ENCODE measurements around the gene PGAM2.

Gene PGAM2

GRCh38 chr7:44061645-44062179 is 3.7 kb downstream of the PGAM2 start:
- no peaks in the 10 kb centered on the region for H3K9me3 ChIP-seq (replicated peaks in 1 of 2; ENCODE audit: control insufficient read depth in 2 of 2, insufficient read depth in 1 of 2, low read depth in 1 of 2, low read length in 2 of 2)
- no peak overlapping the region for H3K27ac ChIP-seq (replicated peaks; ENCODE audit: low read length)
- no peak overlapping the region for H3K4me2 ChIP-seq (ENCODE audit: insufficient read depth, low read length, poor library complexity, severe bottlenecking)
- H3K79me1 ChIP-seq (ENCODE audit: low read depth, low read length), result peaks cover 8% of the 10 kb centered on the region
- no peak for DNase-seq (ENCODE audit: low spot score)
- WGBS, 2 donors (ENCODE audit: extremely low coverage in 2 of 2, insufficient read length in 2 of 2, insufficient replicate concordance in 1 of 2), result no CpG with 5 or more reads among the region's 8 CpGs
- no peak overlapping the region for H2BK120ac ChIP-seq (ENCODE audit: low read depth, low read length)
- no peak overlapping the region for H3K14ac ChIP-seq (ENCODE audit: low read length)
- no peak overlapping the region for H2BK5ac ChIP-seq (ENCODE audit: low read length)
- H3K4me3 ChIP-seq (ENCODE audit: low read length in 2 of 2), result no peak overlapping the region
- no peak overlapping the region for H2AK5ac ChIP-seq (ENCODE audit: low read depth, low read length)
- H3K36me3 ChIP-seq (replicated peaks in 1 of 2; ENCODE audit: control insufficient read depth in 2 of 2, insufficient read depth in 2 of 2, low read length in 2 of 2), result peaks cover 40 to 61% of the 10 kb centered on the region in 2 donors
- peaks cover 19 to 24% of the 10 kb centered on the region in 2 donors for H3K4me1 ChIP-seq (ENCODE audit: control insufficient read depth in 2 of 2, insufficient read depth in 1 of 2, low read depth in 1 of 2, low read length in 2 of 2)
- no peak overlapping the region for H4K91ac ChIP-seq (ENCODE audit: low read depth, low read length, poor library complexity)
- no peak overlapping the region for H3K18ac ChIP-seq (ENCODE audit: low read length)
- H3K4ac ChIP-seq (ENCODE audit: low read length), result no peak overlapping the region
- no peak overlapping the region for H2AFZ ChIP-seq (ENCODE audit: low read length)
- H3K23ac ChIP-seq (ENCODE audit: low read depth, low read length, poor library complexity), result no peak overlapping the region
- no peak overlapping the region for H2BK15ac ChIP-seq (ENCODE audit: low read length)
- no peaks in the 10 kb centered on the region for H3K27me3 ChIP-seq (ENCODE audit: control insufficient read depth in 3 of 3, insufficient read depth in 3 of 3, low read depth in 1 of 3, low read length in 3 of 3)
- no peak overlapping the region for H4K8ac ChIP-seq (ENCODE audit: low read depth, low read length)
- H3K9ac ChIP-seq (ENCODE audit: low read depth, low read length, poor library complexity), result no peak overlapping the region
- no peak overlapping the region for H2BK12ac ChIP-seq (ENCODE audit: low read length)

DNA sequence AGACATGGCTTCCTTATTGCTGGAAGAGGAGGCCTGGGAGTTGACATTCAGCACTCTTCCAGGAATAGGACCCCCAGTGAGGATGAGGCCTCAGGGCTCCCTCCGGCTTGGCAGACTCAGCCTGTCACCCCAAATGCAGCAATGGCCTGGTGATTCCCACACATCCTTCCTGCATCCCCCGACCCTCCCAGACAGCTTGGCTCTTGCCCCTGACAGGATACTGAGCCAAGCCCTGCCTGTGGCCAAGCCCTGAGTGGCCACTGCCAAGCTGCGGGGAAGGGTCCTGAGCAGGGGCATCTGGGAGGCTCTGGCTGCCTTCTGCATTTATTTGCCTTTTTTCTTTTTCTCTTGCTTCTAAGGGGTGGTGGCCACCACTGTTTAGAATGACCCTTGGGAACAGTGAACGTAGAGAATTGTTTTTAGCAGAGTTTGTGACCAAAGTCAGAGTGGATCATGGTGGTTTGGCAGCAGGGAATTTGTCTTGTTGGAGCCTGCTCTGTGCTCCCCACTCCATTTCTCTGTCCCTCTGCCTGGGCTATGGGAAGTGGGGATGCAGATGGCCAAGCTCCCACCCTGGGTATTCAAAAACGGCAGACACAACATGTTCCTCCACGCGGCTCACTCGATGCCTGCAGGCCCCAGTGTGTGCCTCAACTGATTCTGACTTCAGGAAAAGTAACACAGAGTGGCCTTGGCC is 4.3 kb downstream of the PGAM2 start:
- Histone ChIP-seq H3K4me3 (ENCODE audit: low read length in 2 of 2) (no peak overlapping the region), H3K23ac (ENCODE audit: low read depth, low read length, poor library complexity) (no peak overlapping the region), H3K79me1 (ENCODE audit: low read depth, low read length) (peaks cover 8% of the 10 kb centered on the region), H2BK15ac (ENCODE audit: low read length) (no peak overlapping the region), H4K8ac (ENCODE audit: low read depth, low read length) (no peak overlapping the region), H3K4ac (ENCODE audit: low read length) (no peak overlapping the region), H3K4me1 (ENCODE audit: control insufficient read depth in 2 of 2, insufficient read depth in 1 of 2, low read depth in 1 of 2, low read length in 2 of 2) (peaks cover 16 to 20% of the 10 kb centered on the region in 2 donors), H3K14ac (ENCODE audit: low read length) (no peak overlapping the region), H3K4me2 (ENCODE audit: insufficient read depth, low read length, poor library complexity, severe bottlenecking) (no peak overlapping the region), H3K27me3 (ENCODE audit: control insufficient read depth in 3 of 3, insufficient read depth in 3 of 3, low read depth in 1 of 3, low read length in 3 of 3) (no peaks in the 10 kb centered on the region), H2AFZ (ENCODE audit: low read length) (no peak overlapping the region), H2BK5ac (ENCODE audit: low read length) (no peak overlapping the region), H2AK5ac (ENCODE audit: low read depth, low read length) (no peak overlapping the region), H3K18ac (ENCODE audit: low read length) (no peak overlapping the region), H3K9ac (ENCODE audit: low read depth, low read length, poor library complexity) (no peak overlapping the region), H2BK12ac (ENCODE audit: low read length) (no peak overlapping the region), H4K91ac (ENCODE audit: low read depth, low read length, poor library complexity) (no peak overlapping the region), H3K27ac (replicated peaks; ENCODE audit: low read length) (no peak overlapping the region), H3K36me3 (replicated peaks in 1 of 2; ENCODE audit: control insufficient read depth in 2 of 2, insufficient read depth in 2 of 2, low read length in 2 of 2) (peaks cover 44 to 67% of the 10 kb centered on the region in 2 donors), H3K9me3 (replicated peaks in 1 of 2; ENCODE audit: control insufficient read depth in 2 of 2, insufficient read depth in 1 of 2, low read depth in 1 of 2, low read length in 2 of 2) (no peaks in the 10 kb centered on the region), H2BK120ac (ENCODE audit: low read depth, low read length) (no peak overlapping the region)
- whole genome bisulfite sequencing, 2 donors (ENCODE audit: extremely low coverage in 2 of 2, insufficient read length in 2 of 2, insufficient replicate concordance in 1 of 2), result no CpG with 5 or more reads among the region's 8 CpGs
- DNase-seq (ENCODE audit: low spot score), result no peak

- Histone ChIP-seq H4K8ac (ENCODE audit: low read depth, low read length) (no peak overlapping the region), H3K27me3 (ENCODE audit: control insufficient read depth in 3 of 3, insufficient read depth in 3 of 3, low read depth in 1 of 3, low read length in 3 of 3) (no peaks in the 10 kb centered on the region), H4K91ac (ENCODE audit: low read depth, low read length, poor library complexity) (no peak overlapping the region), H2BK12ac (ENCODE audit: low read length) (no peak overlapping the region), H3K4me2 (ENCODE audit: insufficient read depth, low read length, poor library complexity, severe bottlenecking) (no peak overlapping the region), H3K9me3 (replicated peaks in 1 of 2; ENCODE audit: control insufficient read depth in 2 of 2, insufficient read depth in 1 of 2, low read depth in 1 of 2, low read length in 2 of 2) (no peaks in the 10 kb centered on the region), H2BK120ac (ENCODE audit: low read depth, low read length) (no peak overlapping the region), H3K4me3 (ENCODE audit: low read length in 2 of 2) (no peak overlapping the region), H3K79me1 (ENCODE audit: low read depth, low read length) (peaks cover 7% of the 10 kb centered on the region), H3K36me3 (replicated peaks in 1 of 2; ENCODE audit: control insufficient read depth in 2 of 2, insufficient read depth in 2 of 2, low read length in 2 of 2) (peaks cover 44 to 75% of the 10 kb centered on the region in 2 donors), H3K4ac (ENCODE audit: low read length) (no peak overlapping the region), H3K27ac (replicated peaks; ENCODE audit: low read length) (no peak overlapping the region), H2BK15ac (ENCODE audit: low read length) (no peak overlapping the region), H3K9ac (ENCODE audit: low read depth, low read length, poor library complexity) (no peak overlapping the region), H2AK5ac (ENCODE audit: low read depth, low read length) (no peak overlapping the region), H3K18ac (ENCODE audit: low read length) (no peak overlapping the region), H3K23ac (ENCODE audit: low read depth, low read length, poor library complexity) (no peak overlapping the region), H3K4me1 (ENCODE audit: control insufficient read depth in 2 of 2, insufficient read depth in 1 of 2, low read depth in 1 of 2, low read length in 2 of 2) (peaks cover 9 to 16% of the 10 kb centered on the region in 2 donors), H2AFZ (ENCODE audit: low read length) (no peak overlapping the region), H3K14ac (ENCODE audit: low read length) (no peak overlapping the region), H2BK5ac (ENCODE audit: low read length) (peak overlapping the region; percentile 27)
- no CpG with 5 or more reads among the region's 21 CpGs for WGBS, 2 donors (ENCODE audit: extremely low coverage in 2 of 2, insufficient read length in 2 of 2, insufficient replicate concordance in 1 of 2)
- DNase-seq (ENCODE audit: low spot score), result no peak
Measured at GRCh38 chr7:44060091-44060947, 5.0 kb downstream of the PGAM2 start.
